GM21529 (cell line): ENCODE data around the gene LHX6.

Experiments
- ATAC-seq: cut with Tn5 transposase; IDR thresholded peaks from one replicate; pipeline ENCODE4 v1.9.1; 2021; ENCODE audit not compliant: unreplicated experiment

Gene LHX6

GRCh38 chr9:122158202-122158601 is 70.6 kb downstream of the LHX6 start:
- no peak for ATAC-seq

GRCh38 chr9:122155796-122156195 is 73.0 kb downstream of the LHX6 start:
- no peak for ATAC-seq
